ENCODE measurements around the gene LRP1. TPM values are rescaled to one million over a fixed set of nuclear protein-coding genes. Genes with fewer than 3 reads are reported as not detected.

LRP1 gene
- total RNA-seq, 1 experiment from 2014 or later = 9.0 TPM

DNA sequence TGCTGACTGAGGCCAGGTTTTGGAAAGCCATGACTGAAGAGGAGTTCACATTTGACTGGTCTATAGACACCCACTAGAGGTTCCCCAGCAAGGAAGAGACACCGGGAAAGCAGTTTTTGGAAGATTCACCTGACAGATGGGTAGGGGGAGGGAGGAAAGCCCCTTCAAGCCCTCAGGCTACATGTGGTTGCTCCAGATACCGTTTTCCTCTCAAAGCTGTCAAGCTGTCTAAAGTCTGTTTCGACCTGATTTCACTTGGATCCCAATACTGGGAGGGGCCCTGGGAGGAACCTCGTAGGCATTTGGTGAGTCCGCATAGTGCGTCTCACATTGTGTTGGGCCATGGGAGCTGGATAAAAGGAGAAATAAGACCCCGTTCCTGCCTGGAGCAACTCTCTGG lies 1.7 kb upstream of the LRP1 start:
- Histone ChIP-seq H3K4me1 (ENCODE audit: control insufficient read depth, insufficient read depth, low read length) (0 out of 2 replicates have a peak, but pooled peaks cover 3% of the 10 kb centered on the region), H3K9me3 (ENCODE audit: control insufficient read depth, insufficient read depth, low read depth, low read length) (peaks cover 3% of the 10 kb centered on the region; the same call in 1 of the 2 replicates), H3K36me3 (ENCODE audit: control insufficient read depth, insufficient read depth, low read length) (no peaks in the 10 kb centered on the region), H3K27ac (ENCODE audit: low read length) (no peak overlapping the region), H3K4me3 (ENCODE audit: low read depth in 2 of 2, low read length in 2 of 2) (no peak overlapping the region), H3K27me3 (ENCODE audit: control insufficient read depth, insufficient read depth, low read length) (0 out of 2 replicates have a peak, but pooled peaks cover 3% of the 10 kb centered on the region)
- no peak for ATAC-seq
- intact Hi-C loops (cut with micrococcal nuclease; ENCODE audit: unreplicated experiment) = no loop called here
- ChIA-PET POLR2A (no interaction called here), CTCF (interaction anchor here (0.7 to 1.4 kb wide), 4 partner anchors 46 to 103 kb away, joined by 3 to 11 read pairs (median 6); partner anchors contain the start of gene SHMT2)
- no TSS peak for BruUV-seq (replicated peaks)
- in situ Hi-C loops (cut with HindIII; ENCODE audit: low pct_unique_long_range_greater_than_20kb, low sequenced_read_pairs) = no loop called here
- no peak for DNase-seq (ENCODE audit: low read depth, low spot score)
- TF ChIP-seq, protein P1, sequence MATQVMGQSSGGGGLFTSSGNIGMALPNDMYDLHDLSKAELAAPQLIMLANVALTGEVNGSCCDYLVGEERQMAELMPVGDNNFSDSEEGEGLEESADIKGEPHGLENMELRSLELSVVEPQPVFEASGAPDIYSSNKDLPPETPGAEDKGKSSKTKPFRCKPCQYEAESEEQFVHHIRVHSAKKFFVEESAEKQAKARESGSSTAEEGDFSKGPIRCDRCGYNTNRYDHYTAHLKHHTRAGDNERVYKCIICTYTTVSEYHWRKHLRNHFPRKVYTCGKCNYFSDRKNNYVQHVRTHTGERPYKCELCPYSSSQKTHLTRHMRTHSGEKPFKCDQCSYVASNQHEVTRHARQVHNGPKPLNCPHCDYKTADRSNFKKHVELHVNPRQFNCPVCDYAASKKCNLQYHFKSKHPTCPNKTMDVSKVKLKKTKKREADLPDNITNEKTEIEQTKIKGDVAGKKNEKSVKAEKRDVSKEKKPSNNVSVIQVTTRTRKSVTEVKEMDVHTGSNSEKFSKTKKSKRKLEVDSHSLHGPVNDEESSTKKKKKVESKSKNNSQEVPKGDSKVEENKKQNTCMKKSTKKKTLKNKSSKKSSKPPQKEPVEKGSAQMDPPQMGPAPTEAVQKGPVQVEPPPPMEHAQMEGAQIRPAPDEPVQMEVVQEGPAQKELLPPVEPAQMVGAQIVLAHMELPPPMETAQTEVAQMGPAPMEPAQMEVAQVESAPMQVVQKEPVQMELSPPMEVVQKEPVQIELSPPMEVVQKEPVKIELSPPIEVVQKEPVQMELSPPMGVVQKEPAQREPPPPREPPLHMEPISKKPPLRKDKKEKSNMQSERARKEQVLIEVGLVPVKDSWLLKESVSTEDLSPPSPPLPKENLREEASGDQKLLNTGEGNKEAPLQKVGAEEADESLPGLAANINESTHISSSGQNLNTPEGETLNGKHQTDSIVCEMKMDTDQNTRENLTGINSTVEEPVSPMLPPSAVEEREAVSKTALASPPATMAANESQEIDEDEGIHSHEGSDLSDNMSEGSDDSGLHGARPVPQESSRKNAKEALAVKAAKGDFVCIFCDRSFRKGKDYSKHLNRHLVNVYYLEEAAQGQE (IDR thresholded peaks at IDR 0.05; ENCODE audit: insufficient read depth in 1 of 2, low read depth in 2 of 2, low read length in 1 of 2) = no peak
- TF ChIP-seq TCF7L2 (IDR thresholded peaks at IDR 0.05; ENCODE audit: low read depth, low read length) (no peak), POLR2AphosphoS5 (IDR thresholded peaks at IDR 0.05; ENCODE audit: low read depth, low read length) (no peak), SIN3A (IDR thresholded peaks at IDR 0.05; ENCODE audit: borderline replicate concordance, insufficient read depth, low read depth, low read length) (no peak)
- TF ChIP-seq, protein P2, sequence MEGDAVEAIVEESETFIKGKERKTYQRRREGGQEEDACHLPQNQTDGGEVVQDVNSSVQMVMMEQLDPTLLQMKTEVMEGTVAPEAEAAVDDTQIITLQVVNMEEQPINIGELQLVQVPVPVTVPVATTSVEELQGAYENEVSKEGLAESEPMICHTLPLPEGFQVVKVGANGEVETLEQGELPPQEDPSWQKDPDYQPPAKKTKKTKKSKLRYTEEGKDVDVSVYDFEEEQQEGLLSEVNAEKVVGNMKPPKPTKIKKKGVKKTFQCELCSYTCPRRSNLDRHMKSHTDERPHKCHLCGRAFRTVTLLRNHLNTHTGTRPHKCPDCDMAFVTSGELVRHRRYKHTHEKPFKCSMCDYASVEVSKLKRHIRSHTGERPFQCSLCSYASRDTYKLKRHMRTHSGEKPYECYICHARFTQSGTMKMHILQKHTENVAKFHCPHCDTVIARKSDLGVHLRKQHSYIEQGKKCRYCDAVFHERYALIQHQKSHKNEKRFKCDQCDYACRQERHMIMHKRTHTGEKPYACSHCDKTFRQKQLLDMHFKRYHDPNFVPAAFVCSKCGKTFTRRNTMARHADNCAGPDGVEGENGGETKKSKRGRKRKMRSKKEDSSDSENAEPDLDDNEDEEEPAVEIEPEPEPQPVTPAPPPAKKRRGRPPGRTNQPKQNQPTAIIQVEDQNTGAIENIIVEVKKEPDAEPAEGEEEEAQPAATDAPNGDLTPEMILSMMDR (IDR thresholded peaks at IDR 0.05) = no peak

DNA sequence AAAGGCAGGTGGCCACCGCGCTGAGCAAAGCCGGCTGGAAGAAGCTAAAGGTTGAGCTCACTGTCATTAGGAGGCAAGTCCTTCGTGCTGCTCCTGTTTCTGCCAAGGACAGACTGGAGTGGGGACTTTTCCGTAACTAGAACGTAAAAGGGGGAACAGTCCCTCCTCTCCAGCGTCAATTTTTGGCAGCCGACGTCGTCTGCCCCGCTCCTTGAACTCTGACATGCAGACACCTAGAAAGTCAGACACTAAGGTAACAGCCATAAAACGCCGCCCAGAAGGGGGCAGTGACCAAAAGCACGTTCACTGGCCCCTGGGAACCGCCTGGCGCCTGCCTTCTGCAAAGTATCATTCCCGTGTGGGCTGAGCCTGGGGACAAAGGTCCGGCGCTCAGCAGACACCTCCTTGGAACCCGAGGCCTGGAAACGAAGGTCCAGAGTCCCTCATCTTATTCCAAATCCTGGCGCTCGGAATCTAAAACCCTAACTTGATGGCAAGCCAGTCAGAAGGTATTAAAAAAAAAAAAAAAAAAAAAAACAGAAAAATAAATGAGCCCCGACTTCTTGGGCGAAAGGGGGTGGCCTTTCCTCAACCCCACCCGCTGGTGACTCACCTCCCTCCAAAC lies 1.1 kb upstream of the LRP1 start:
- peak overlapping the region; percentile 78 to 81 for H3K4me3 ChIP-seq (ENCODE audit: low read depth in 2 of 2, low read length in 2 of 2)
- in situ Hi-C loops (cut with HindIII; ENCODE audit: low pct_unique_long_range_greater_than_20kb, low sequenced_read_pairs) = no loop called here
- TF ChIP-seq, protein P1 (IDR thresholded peaks at IDR 0.05; ENCODE audit: insufficient read depth in 1 of 2, low read depth in 2 of 2, low read length in 1 of 2) = no peak
- no peak for TF ChIP-seq POLR2AphosphoS5 (IDR thresholded peaks at IDR 0.05; ENCODE audit: low read depth, low read length)
- TF ChIP-seq SIN3A (IDR thresholded peaks at IDR 0.05; ENCODE audit: borderline replicate concordance, insufficient read depth, low read depth, low read length) = no peak
- TF ChIP-seq, protein P2 (IDR thresholded peaks at IDR 0.05) = no peak; the same call in 1 of the 2 replicates
- no peak for TF ChIP-seq TCF7L2 (IDR thresholded peaks at IDR 0.05; ENCODE audit: low read depth, low read length)
- 0 out of 2 replicates have a peak, but pooled peaks cover 5% of the 10 kb centered on the region for H3K4me1 ChIP-seq (ENCODE audit: control insufficient read depth, insufficient read depth, low read length)
- peaks cover 3% of the 10 kb centered on the region; the same call in 1 of the 2 replicates for H3K9me3 ChIP-seq (ENCODE audit: control insufficient read depth, insufficient read depth, low read depth, low read length)
- BruUV-seq (replicated peaks) = no TSS peak
- DNase-seq (ENCODE audit: low read depth, low spot score) (no peak), ATAC-seq (peak; percentile 62)
- 0 out of 2 replicates have a peak, but pooled peaks cover 3% of the 10 kb centered on the region for H3K27me3 ChIP-seq (ENCODE audit: control insufficient read depth, insufficient read depth, low read length)
- POLR2A ChIA-PET = interaction anchor here (0.7 kb wide), 1 partner anchor 43 kb away, joined by 5 read pairs; no protein-coding TSS in a partner anchor
- no peaks in the 10 kb centered on the region for H3K36me3 ChIP-seq (ENCODE audit: control insufficient read depth, insufficient read depth, low read length)
- CTCF ChIA-PET = interaction anchor here (0.7 to 1.4 kb wide), 9 partner anchors 15 to 116 kb away, joined by 3 to 11 read pairs (median 8); partner anchors contain the start of gene SHMT2
- intact Hi-C loops (cut with micrococcal nuclease; ENCODE audit: unreplicated experiment) = no loop called here
- H3K27ac ChIP-seq (ENCODE audit: low read length) = no peak overlapping the region
